HEK293 (cell line): ENCODE data around the gene SLC22A16.

ENCODE experiments used
- CTCF ChIA-PET: fragments of 350-600 bp; formaldehyde crosslinking; extraction: SDS; loops from one replicate; lab custom pipeline; 2021; ENCODE audit warnings: antibody characterized with exemption; lab: Yijun Ruan, JAX
- POLR2A ChIA-PET: fragments of 300-600 bp; formaldehyde crosslinking; extraction: SDS; loops from one replicate; lab custom pipeline; 2020; ENCODE audit warnings: antibody characterized with exemption, inconsistent platforms; lab: Yijun Ruan, JAX
- H3K27ac ChIP-seq: fragments of 200-500 bp; sonication (Bioruptor generic); 2 replicates; pipeline ENCODE4 v1.5.1; 2014; ENCODE audit warnings: low read depth, low read length, control low read depth, inconsistent platforms; ENCODE audit errors: extremely low read depth
- H3K36me3 ChIP-seq, 2 experiments: fragments of 200-500 bp in 1 of 2; sonication (Bioruptor generic) in 1 of 2; 1 replicate in 1 of 2; 2 replicates in 1 of 2; pipeline ENCODE4 v1.5.1; 2014 to 2017; ENCODE audit warnings: inconsistent platforms in 2 of 2, low read length in 2 of 2; ENCODE audit not compliant: control insufficient read depth in 2 of 2, insufficient read depth in 1 of 2
- H3K4me1 ChIP-seq: fragments of 200-500 bp; sonication (Bioruptor generic); 2 replicates; pipeline ENCODE4 v1.5.1; 2014; ENCODE audit warnings: mild to moderate bottlenecking, low read length, inconsistent platforms; ENCODE audit not compliant: control insufficient read depth, insufficient read depth
- H3K4me3 ChIP-seq: 2 replicates; pipeline ENCODE4 v1.5.1; 2011; ENCODE audit warnings: low read depth, mild to moderate bottlenecking, control low read depth, low read length, moderate library complexity
- H3K9me3 ChIP-seq: fragments of 200-500 bp; sonication (Bioruptor generic); 2 replicates; pipeline ENCODE4 v1.5.1; 2014; ENCODE audit warnings: low read depth, low read length, inconsistent platforms; ENCODE audit not compliant: control insufficient read depth, insufficient read depth
- BCL11A ChIP-seq: fragments of 450-650 bp; formaldehyde crosslinking; IDR thresholded peaks from 2 replicates; pipeline ENCODE4 v1.5.1; 2016; ENCODE audit warnings: low read depth, missing biosample characterization, missing genetic modification characterization
- BCL11B ChIP-seq: fragments of 450-650 bp; formaldehyde crosslinking; IDR thresholded peaks from 2 replicates; pipeline ENCODE4 v1.5.1; 2016; ENCODE audit warnings: low read depth, missing biosample characterization, missing genetic modification characterization
- KLF16 ChIP-seq: fragments of 450-650 bp; formaldehyde crosslinking; IDR thresholded peaks from 2 replicates; pipeline ENCODE4 v1.5.1; 2017; ENCODE audit warnings: missing biosample characterization, missing genetic modification characterization
- MYNN ChIP-seq: fragments of 450-650 bp; formaldehyde crosslinking; IDR thresholded peaks from 2 replicates; pipeline ENCODE4 v1.5.1; 2016; ENCODE audit warnings: missing biosample characterization, missing genetic modification characterization, borderline replicate concordance
- OSR2 ChIP-seq: fragments of 450-650 bp; formaldehyde crosslinking; IDR thresholded peaks from 2 replicates; pipeline ENCODE4 v1.5.1; 2016; ENCODE audit warnings: missing biosample characterization, missing genetic modification characterization
- SALL2 ChIP-seq: fragments of 450-650 bp; formaldehyde crosslinking; IDR thresholded peaks from 2 replicates; pipeline ENCODE4 v1.5.0; 2017; ENCODE audit warnings: missing biosample characterization, mild to moderate bottlenecking, missing genetic modification characterization, borderline replicate concordance
- SCRT2 ChIP-seq: fragments of 450-650 bp; formaldehyde crosslinking; IDR thresholded peaks from 2 replicates; pipeline ENCODE4 v1.5.1; 2016; ENCODE audit warnings: missing biosample characterization, missing genetic modification characterization
- TRIM28 ChIP-seq: IDR thresholded peaks from 2 replicates; pipeline ENCODE4 v1.6.1; 2011; ENCODE audit warnings: low read length, control low read depth, borderline replicate concordance
- ZFP69B ChIP-seq: fragments of 450-650 bp; formaldehyde crosslinking; IDR thresholded peaks from 2 replicates; pipeline ENCODE4 v1.5.1; 2016; ENCODE audit warnings: missing biosample characterization, missing genetic modification characterization
- ZNF155 ChIP-seq: fragments of 450-650 bp; formaldehyde crosslinking; IDR thresholded peaks from 2 replicates; pipeline ENCODE4 v1.5.1; 2016; ENCODE audit warnings: missing biosample characterization, missing genetic modification characterization
- ZNF184 ChIP-seq: fragments of 450-650 bp; IDR thresholded peaks from 2 replicates; pipeline ENCODE4 v1.5.1; 2018; ENCODE audit warnings: missing biosample characterization, mild to moderate bottlenecking, missing genetic modification characterization
- ZNF266 ChIP-seq: fragments of 450-650 bp; formaldehyde crosslinking; IDR thresholded peaks from 2 replicates; pipeline ENCODE4 v1.5.1; 2016; ENCODE audit warnings: missing biosample characterization, missing genetic modification characterization, low read depth
- ZNF433 ChIP-seq: fragments of 450-650 bp; formaldehyde crosslinking; IDR thresholded peaks from 2 replicates; pipeline ENCODE4 v1.5.1; 2016; ENCODE audit warnings: missing biosample characterization, missing genetic modification characterization, low read depth
- ZNF529 ChIP-seq: fragments of 450-650 bp; formaldehyde crosslinking; IDR thresholded peaks from 2 replicates; pipeline ENCODE4 v1.5.1; 2017; ENCODE audit warnings: missing genetic modification characterization, missing biosample characterization; ENCODE audit not compliant: insufficient replicate concordance
- ZNF530 ChIP-seq: fragments of 450-650 bp; formaldehyde crosslinking; IDR thresholded peaks from 2 replicates; pipeline ENCODE4 v1.5.1; 2016; ENCODE audit warnings: low read depth, missing biosample characterization, missing genetic modification characterization
- ZNF548 ChIP-seq: fragments of 450-650 bp; formaldehyde crosslinking; IDR thresholded peaks from 2 replicates; pipeline ENCODE4 v1.5.1; 2016; ENCODE audit warnings: missing biosample characterization, missing genetic modification characterization
- ZNF549 ChIP-seq: fragments of 450-650 bp; IDR thresholded peaks from 2 replicates; pipeline ENCODE4 v1.5.1; 2018; ENCODE audit warnings: missing biosample characterization, missing genetic modification characterization, mild to moderate bottlenecking, inconsistent platforms, moderate library complexity
- ZNF560 ChIP-seq: fragments of 450-650 bp; formaldehyde crosslinking; IDR thresholded peaks from 2 replicates; pipeline ENCODE4 v1.5.1; 2017; ENCODE audit warnings: missing biosample characterization, missing genetic modification characterization, borderline replicate concordance
- ZNF707 ChIP-seq: fragments of 450-650 bp; formaldehyde crosslinking; IDR thresholded peaks from 2 replicates; pipeline ENCODE4 v1.5.1; 2016; ENCODE audit warnings: missing biosample characterization, missing genetic modification characterization
- ZNF785 ChIP-seq: fragments of 450-650 bp; formaldehyde crosslinking; IDR thresholded peaks from 2 replicates; pipeline ENCODE4 v1.5.1; 2016; ENCODE audit warnings: missing biosample characterization, missing genetic modification characterization
- ZNF843 ChIP-seq: fragments of 450-650 bp; formaldehyde crosslinking; IDR thresholded peaks from 2 replicates; pipeline ENCODE4 v1.5.1; 2016; ENCODE audit warnings: missing biosample characterization, missing genetic modification characterization
- TF ChIP-seq, protein P1 (sequence below): fragments of 450-650 bp; formaldehyde crosslinking; IDR thresholded peaks from 2 replicates; pipeline ENCODE4 v1.5.1; 2016; ENCODE audit warnings: missing biosample characterization, missing genetic modification characterization
- TF ChIP-seq, protein P2 (sequence below): fragments of 450-650 bp; formaldehyde crosslinking; IDR thresholded peaks from 2 replicates; pipeline ENCODE4 v1.5.1; 2017; ENCODE audit warnings: missing biosample characterization, missing genetic modification characterization
- TF ChIP-seq, protein P3 (sequence below): fragments of 450-650 bp; formaldehyde crosslinking; IDR thresholded peaks from 2 replicates; pipeline ENCODE4 v1.5.1; 2016; ENCODE audit warnings: missing biosample characterization, missing genetic modification characterization
- TF ChIP-seq, protein P4 (sequence below): fragments of 450-650 bp; formaldehyde crosslinking; IDR thresholded peaks from 2 replicates; pipeline ENCODE4 v1.5.1; 2017; ENCODE audit warnings: missing biosample characterization, missing genetic modification characterization
- TF ChIP-seq, protein P5 (sequence below): fragments of 450-650 bp; formaldehyde crosslinking; optimal IDR thresholded peaks from 2 replicates; pipeline ENCODE3; 2016; ENCODE audit warnings: missing biosample characterization, mild to moderate bottlenecking, missing genetic modification characterization

Gene SLC22A16

DNA sequence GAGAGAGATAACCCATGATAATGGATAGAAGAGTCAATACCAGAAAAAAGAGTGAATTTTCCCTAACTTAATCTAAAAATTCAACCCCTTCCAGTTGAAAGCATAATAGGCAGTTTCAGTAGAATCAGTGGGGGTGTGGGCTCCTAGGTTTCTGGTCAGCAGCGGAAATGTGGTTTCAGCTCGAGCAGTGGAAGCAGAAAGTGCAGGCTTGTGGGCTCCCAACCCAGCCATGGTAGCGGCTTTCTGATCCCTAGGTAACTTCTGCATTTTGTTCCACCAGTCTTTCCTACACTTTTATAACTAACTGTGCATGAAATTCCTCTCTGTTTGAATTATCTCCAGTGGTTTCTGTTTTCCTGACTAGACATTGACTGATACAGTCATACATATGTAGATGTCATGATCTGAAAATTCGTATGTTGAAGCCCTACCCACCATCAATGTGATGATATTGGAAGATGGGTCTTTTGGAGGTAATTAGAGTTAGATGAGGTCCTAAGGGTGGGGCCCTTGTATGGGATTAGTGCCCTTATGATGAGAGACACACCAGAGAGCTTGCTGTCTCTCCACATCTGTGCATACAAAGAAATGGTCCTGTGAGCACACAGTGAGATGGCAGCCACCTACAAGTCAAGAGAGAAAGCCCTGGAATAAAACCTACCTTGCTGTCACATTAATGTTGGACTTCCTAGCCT is 54.5 kb downstream of the SLC22A16 start:
- POLR2A ChIA-PET: no interaction called here
- Histone ChIP-seq H3K27ac (no peak overlapping the region), H3K4me3 (no peak overlapping the region), H3K4me1 (no peaks in the 10 kb centered on the region), H3K9me3 (no peaks in the 10 kb centered on the region), H3K36me3 (no peaks in the 10 kb centered on the region)
- TF ChIP-seq, protein P1, sequence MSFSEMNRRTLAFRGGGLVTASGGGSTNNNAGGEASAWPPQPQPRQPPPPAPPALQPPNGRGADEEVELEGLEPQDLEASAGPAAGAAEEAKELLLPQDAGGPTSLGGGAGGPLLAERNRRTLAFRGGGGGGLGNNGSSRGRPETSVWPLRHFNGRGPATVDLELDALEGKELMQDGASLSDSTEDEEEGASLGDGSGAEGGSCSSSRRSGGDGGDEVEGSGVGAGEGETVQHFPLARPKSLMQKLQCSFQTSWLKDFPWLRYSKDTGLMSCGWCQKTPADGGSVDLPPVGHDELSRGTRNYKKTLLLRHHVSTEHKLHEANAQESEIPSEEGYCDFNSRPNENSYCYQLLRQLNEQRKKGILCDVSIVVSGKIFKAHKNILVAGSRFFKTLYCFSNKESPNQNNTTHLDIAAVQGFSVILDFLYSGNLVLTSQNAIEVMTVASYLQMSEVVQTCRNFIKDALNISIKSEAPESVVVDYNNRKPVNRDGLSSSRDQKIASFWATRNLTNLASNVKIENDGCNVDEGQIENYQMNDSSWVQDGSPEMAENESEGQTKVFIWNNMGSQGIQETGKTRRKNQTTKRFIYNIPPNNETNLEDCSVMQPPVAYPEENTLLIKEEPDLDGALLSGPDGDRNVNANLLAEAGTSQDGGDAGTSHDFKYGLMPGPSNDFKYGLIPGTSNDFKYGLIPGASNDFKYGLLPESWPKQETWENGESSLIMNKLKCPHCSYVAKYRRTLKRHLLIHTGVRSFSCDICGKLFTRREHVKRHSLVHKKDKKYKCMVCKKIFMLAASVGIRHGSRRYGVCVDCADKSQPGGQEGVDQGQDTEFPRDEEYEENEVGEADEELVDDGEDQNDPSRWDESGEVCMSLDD (tag by site-specific recombination): no peak
- TF ChIP-seq ZNF529 (tag by site-specific recombination) (no peak), BCL11B (tag by site-specific recombination) (no peak), ZNF184 (tag by site-specific recombination) (no peak), ZNF843 (no peak), ZNF560 (tag by site-specific recombination) (no peak), ZNF266 (no peak), TRIM28 (no peak), KLF16 (no peak), ZFP69B (tag by site-specific recombination) (no peak), SALL2 (tag by site-specific recombination) (no peak)
- TF ChIP-seq, protein P2, sequence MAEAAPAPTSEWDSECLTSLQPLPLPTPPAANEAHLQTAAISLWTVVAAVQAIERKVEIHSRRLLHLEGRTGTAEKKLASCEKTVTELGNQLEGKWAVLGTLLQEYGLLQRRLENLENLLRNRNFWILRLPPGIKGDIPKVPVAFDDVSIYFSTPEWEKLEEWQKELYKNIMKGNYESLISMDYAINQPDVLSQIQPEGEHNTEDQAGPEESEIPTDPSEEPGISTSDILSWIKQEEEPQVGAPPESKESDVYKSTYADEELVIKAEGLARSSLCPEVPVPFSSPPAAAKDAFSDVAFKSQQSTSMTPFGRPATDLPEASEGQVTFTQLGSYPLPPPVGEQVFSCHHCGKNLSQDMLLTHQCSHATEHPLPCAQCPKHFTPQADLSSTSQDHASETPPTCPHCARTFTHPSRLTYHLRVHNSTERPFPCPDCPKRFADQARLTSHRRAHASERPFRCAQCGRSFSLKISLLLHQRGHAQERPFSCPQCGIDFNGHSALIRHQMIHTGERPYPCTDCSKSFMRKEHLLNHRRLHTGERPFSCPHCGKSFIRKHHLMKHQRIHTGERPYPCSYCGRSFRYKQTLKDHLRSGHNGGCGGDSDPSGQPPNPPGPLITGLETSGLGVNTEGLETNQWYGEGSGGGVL (tag by site-specific recombination): no peak
- TF ChIP-seq, protein P3, sequence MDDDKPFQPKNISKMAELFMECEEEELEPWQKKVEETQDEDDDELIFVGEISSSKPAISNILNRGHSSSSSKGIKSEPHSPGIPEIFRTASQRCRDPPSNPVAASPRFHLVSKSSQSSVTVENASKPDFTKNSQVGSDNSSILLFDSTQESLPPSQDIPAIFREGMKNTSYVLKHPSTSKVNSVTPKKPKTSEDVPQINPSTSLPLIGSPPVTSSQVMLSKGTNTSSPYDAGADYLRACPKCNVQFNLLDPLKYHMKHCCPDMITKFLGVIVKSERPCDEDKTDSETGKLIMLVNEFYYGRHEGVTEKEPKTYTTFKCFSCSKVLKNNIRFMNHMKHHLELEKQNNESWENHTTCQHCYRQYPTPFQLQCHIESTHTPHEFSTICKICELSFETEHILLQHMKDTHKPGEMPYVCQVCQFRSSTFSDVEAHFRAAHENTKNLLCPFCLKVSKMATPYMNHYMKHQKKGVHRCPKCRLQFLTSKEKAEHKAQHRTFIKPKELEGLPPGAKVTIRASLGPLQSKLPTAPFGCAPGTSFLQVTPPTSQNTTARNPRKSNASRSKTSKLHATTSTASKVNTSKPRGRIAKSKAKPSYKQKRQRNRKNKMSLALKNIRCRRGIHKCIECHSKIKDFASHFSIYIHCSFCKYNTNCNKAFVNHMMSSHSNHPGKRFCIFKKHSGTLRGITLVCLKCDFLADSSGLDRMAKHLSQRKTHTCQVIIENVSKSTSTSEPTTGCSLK (tag by site-specific recombination): no peak
- CTCF ChIA-PET: interaction anchor here (0.8 kb wide), 1 partner anchor 438 kb away, joined by 5 read pairs; no protein-coding TSS in a partner anchor

DNA sequence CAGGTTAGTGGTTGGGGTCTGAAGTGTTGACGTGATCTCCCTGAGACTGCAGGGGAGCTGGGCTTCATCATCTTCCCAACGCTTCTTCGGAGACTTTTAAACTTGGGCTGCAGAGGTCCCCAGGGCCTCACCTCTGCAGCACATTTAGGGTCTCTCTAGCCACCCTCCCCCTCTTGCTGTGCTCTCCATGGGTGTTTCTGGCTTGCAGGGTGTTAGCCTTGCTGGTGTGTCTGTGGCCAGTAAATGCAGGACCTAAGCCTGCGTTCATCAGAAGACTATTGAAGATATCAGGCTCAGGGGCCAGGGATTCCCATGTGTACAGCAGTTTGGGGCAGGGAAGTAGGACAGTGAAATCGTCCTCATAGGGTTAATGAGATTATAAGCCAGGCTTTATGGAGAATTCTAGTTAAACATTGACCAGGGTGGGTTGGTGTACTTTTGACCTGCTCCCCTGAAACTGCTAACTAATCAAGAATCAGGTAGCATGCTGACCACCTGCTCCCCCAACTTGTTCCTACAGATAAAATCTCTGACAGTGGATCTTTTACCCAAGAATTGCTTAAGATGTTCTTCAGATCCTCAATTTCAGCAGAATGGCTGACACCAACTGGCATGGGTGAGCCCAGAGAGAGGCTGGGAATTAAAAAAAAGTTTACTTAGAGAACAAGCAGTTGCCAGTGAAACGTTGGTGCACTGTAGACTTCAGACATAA is 57.2 kb downstream of the SLC22A16 start:
- Histone ChIP-seq H3K4me3 (no peak overlapping the region), H3K27ac (no peak overlapping the region), H3K9me3 (no peaks in the 10 kb centered on the region), H3K36me3 (no peaks in the 10 kb centered on the region), H3K4me1 (no peaks in the 10 kb centered on the region)
- ChIA-PET POLR2A (no interaction called here), CTCF (interaction anchor here (0.6 to 0.8 kb wide), 2 partner anchors 819 to 895 kb away, joined by 3 read pairs; no protein-coding TSS in a partner anchor)
- no peak for TF ChIP-seq BCL11A (tag by site-specific recombination)
- TF ChIP-seq ZNF707 (tag by site-specific recombination): no peak
- TF ChIP-seq ZNF530 (tag by site-specific recombination): no peak
- TF ChIP-seq ZNF433 (tag by site-specific recombination): no peak
- no peak for TF ChIP-seq OSR2 (tag by site-specific recombination)
- TF ChIP-seq ZNF155: no peak
- TF ChIP-seq, protein P4, sequence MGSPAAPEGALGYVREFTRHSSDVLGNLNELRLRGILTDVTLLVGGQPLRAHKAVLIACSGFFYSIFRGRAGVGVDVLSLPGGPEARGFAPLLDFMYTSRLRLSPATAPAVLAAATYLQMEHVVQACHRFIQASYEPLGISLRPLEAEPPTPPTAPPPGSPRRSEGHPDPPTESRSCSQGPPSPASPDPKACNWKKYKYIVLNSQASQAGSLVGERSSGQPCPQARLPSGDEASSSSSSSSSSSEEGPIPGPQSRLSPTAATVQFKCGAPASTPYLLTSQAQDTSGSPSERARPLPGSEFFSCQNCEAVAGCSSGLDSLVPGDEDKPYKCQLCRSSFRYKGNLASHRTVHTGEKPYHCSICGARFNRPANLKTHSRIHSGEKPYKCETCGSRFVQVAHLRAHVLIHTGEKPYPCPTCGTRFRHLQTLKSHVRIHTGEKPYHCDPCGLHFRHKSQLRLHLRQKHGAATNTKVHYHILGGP: no peak
- TF ChIP-seq ZNF549 (tag by site-specific recombination): no peak
- TF ChIP-seq MYNN (tag by site-specific recombination): no peak
- TF ChIP-seq ZNF548 (tag by site-specific recombination): no peak
- TF ChIP-seq, protein P5, sequence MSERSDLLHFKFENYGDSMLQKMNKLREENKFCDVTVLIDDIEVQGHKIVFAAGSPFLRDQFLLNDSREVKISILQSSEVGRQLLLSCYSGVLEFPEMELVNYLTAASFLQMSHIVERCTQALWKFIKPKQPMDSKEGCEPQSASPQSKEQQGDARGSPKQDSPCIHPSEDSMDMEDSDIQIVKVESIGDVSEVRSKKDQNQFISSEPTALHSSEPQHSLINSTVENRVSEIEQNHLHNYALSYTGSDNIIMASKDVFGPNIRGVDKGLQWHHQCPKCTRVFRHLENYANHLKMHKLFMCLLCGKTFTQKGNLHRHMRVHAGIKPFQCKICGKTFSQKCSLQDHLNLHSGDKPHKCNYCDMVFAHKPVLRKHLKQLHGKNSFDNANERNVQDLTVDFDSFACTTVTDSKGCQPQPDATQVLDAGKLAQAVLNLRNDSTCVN (tag by site-specific recombination): no peak
- no peak for TF ChIP-seq ZNF785 (tag by site-specific recombination)
- TF ChIP-seq SCRT2 (tag by site-specific recombination): no peak
